NCI-H2081 (cell line): ENCODE data around the gene CFAP47.
"Not testable (repeated sequence)": the region's sequence is repeated elsewhere in the genome, so short reads cannot be mapped to it uniquely, and the experiment has no call there.

ENCODE experiments used
- DNase-seq, 2 experiments: peaks; one replicate each; lab custom pipeline; 2025; lab: John Stamatoyannopoulos, UW

Gene CFAP47

DNA sequence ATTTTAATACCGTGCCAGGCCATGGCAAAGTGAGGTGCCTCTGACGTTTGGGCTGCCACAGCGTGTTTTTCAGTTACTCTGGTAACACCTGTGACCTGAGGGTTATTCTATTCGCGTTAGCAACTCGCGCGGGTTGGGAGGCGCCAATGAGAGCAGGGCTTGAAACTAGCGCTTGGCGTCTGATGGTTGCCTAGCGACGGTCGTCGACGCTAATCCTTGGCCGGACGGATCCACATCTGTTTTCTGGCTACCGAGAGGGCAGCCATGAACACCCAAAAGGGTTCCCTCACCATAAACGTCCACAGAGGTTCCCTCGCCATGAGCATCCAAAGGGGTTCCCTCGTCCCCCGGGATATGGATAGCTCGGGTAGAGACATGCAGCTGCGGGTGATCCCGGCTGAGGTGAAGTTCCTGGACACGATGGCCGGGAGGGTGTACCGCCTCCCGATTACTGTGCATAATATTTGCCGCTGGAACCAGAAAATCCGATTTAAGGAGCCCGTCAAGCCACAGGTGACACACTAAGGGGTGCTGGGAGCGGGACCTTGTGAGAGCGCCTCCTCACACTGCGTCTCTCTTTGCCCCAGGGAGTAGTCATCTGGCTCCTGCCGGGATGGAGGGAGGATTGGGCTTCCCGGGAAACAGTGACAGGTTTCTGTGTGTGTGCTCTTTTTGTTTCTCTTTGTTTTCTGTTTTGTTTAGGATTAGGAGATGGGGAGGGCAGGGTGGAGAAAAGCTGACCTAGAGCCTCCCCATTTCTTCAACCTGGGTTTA lies at the start of gene CFAP47:
Gene CFAP47, plus strand, starts transcription at position 199 of the 774 bp plus-strand sequence. Its CDS starts 66 bp downstream, at position 265.
- DNase-seq, result peak; percentile 77

- DNase-seq, result no peak
These were observed 38.9 kb upstream of the CFAP47 start for GRCh38 chrX:35880601-35881000.

DNA sequence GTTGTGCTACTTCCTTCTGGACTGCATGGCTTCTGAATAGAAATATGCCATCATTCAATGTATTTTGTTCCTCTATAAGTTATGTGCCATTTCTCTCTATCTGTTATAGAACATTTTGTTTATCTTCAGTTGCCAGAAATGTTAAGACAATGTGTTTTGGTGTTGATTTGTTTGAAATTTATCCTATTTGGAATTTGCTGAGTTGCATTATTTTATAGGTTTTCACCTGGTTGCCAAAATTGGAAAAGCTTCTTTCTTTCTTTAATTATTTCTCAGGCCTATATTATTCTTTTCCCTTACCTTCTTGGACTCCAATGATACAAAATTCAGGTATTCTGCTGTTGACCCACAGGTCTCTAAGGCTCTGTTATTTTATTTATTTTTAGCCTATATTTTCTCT lies 33.4 kb upstream of the CFAP47 start:
- DNase-seq, result no peak

- peak; percentile 67 to 70 for DNase-seq
These were observed 28.8 kb upstream of the CFAP47 start for GRCh38 chrX:35890699-35891098.

DNA sequence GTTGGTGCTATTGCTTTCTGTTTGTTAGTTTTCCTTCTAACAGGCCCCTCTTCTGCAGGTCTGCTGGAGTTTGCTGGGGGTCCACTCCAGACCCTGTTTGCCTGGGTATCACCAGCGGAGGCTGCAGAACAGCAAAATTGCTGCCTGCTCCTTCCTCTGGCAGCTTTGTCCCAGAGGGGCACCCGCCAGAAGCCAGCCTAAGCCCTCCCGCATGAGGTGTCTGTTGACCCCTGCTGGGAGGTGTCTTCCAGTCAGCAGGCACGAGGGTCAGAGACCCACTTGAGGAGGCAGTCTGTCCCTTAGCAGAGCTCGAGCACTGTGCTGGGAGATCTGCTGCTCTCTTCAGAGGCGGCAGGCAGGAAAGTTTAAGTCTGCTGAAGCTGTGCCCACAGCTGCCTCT lies 67.3 kb downstream of the CFAP47 start:
- DNase-seq, result not testable (repeated sequence)

DNA sequence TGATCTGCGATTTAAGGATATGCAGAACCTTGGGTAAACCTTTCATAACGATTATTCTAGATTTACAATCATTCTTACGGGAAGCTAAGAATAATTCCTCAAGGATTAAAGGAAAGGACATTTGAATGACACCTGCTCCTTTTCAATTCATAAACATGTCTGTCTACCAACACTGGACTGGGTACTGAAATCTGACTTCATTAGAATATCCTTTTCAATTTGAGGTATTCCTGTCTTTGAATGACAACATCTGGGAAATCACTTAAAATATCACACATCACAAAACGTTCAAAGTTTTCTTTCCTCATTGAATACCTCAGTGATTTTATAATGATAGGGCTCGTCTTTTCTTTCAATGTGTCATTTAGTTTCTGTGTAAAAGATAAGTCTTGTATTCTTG lies 87.7 kb downstream of the CFAP47 start:
- DNase-seq, result no peak

- DNase-seq, result no peak
These were observed 99.6 kb downstream of the CFAP47 start for GRCh38 chrX:36019125-36019524.

GRCh38 chrX:36035550-36035949 lies 116.0 kb downstream of the CFAP47 start:
- DNase-seq, result no peak

- no peak for DNase-seq
These were observed 143.2 kb downstream of the CFAP47 start for GRCh38 chrX:36062778-36063177.

DNA sequence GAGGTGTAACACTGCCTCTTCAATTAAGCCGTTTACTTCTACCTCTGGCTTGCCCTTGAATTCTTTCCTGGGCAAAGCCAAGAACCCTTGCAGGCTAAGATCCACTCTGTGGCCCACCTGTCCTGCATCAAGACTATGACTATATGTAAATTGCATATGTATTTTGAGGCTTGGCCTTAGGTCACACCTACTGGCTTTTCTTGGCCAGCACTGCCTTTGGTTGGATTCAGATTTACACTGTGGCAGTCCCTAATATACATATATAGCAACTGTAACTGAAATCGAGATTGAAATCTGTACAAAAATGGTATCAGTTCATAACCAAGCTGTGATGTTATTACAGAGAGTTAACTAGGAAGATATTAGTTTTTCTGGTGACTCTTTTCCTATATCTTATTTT lies 151.5 kb downstream of the CFAP47 start:
- no peak for DNase-seq

GRCh38 chrX:36075009-36075408 lies 155.5 kb downstream of the CFAP47 start:
- not testable (repeated sequence) for DNase-seq

GRCh38 chrX:36083256-36083655 lies 163.7 kb downstream of the CFAP47 start:
- DNase-seq, result no peak

- no peak for DNase-seq
These were observed 167.8 kb downstream of the CFAP47 start for GRCh38 chrX:36087366-36087765.

GRCh38 chrX:36088939-36089338 lies 169.4 kb downstream of the CFAP47 start:
- DNase-seq, result not testable (repeated sequence)

DNA sequence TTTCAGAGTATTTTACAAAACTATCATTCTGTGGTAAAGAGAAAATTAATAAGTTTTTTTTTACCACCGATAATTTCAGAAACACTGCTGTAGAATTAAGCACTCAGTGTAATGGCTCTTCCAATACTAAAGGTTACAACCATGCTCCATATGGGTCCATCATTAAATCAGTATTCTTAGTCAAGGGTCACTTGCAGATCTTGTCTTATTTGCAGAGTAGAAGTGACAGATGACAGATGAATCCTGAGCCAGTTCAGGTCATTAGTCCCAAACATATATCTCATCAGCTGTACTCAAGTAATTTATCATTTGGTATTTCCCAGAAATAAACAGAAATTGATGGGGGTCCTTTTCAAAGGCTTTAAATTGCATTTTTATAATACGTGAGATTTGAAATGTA lies 182.9 kb downstream of the CFAP47 start:
- DNase-seq, result no peak

DNA sequence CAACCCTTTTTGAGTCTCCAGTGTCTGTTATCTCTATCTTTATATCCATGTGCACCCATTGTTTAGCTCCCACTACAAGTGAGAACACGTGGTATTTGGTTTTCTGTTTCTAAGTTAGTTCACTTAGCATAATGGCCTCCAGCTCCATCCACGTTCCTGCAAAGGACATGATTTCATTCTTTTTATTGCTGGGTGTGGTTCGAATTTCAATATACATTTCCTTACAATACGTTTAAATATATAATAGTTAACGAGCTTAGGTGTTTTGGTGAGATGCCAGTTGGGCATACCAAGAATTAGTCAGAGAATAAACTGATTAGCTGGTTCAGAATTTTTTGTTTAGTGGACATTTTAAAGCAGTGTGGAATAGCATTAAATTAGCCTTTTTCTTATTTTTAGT lies 196.7 kb downstream of the CFAP47 start:
- DNase-seq, result no peak

DNA sequence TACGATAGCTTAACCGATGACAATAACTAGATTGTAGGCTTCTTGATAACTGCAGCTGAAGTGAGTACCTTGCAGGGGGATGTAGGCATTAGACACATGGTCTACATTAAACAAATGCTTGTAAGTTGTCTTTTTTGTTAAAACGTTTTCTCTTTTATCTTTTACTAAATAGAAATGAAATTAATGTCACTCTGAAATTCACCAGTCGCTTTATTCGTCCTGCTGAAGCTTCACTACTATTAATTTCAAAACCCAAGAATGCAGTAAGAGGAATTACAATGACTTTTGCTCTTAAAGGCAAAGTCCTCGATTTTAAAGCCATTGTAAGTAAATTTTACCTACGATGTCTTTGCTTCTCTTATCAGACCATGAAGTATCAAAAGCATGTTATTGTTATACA lies 239.7 kb downstream of the CFAP47 start:
- DNase-seq, result no peak

DNA sequence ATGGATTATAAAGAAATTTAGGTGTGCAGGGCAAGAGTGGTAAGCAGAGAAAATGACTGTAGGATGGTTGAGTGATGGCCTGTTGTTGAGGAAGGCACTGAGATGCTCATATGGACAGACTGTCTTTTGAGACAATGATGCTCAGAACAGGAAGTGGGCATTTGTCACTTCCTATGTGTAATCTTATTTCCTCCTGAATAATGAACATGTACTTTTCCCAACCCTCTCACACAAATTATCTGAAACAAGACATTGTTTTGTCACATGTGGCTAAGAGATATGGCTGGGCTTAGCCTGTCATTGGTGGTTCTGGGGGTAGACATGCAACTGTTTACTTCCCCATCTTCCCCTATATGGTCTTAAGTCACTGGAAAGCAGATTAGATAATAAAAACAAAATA lies 240.5 kb downstream of the CFAP47 start:
- no peak for DNase-seq

- DNase-seq, result no peak
These were observed 279.0 kb downstream of the CFAP47 start for GRCh38 chrX:36198575-36198974.

DNA sequence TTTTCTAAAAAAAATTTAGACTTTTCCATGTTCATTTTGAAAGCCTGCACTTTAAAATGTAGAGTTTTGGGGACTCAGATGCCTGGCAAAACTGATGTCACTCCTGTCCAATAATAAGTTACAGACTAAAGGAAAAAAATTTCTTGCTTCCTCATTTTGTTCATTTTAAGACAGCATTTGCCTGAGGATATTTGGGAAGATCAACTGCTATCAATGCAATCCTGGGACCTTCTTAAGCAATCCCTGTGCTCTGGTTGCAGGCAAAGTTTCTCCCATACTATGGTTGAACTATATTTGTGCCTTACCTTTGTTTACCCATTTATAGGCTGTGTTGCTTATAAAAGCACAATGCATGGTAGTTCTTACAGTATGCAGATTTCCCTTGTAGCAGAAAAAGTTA lies 280.4 kb downstream of the CFAP47 start:
- DNase-seq, result no peak

DNA sequence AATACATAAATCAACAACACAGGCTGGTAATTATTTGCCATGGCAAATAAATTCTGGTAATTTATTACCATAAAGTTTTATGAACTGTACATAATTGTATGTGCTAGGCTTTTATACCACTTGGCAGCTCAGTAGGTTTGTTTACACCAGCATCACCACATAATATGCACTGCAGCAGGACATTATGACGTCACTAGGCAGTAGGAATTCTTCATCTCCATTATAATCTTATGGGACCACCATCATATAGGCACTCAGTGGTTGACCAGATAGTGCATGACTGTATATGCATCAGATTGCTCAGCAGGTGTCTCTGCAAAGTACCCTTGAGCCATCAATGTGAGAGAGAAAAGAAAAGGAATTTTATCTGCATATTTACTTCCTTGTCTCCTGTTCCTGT lies 295.4 kb downstream of the CFAP47 start:
- DNase-seq, result peak in 1 of 2 experiments; percentile 66

DNA sequence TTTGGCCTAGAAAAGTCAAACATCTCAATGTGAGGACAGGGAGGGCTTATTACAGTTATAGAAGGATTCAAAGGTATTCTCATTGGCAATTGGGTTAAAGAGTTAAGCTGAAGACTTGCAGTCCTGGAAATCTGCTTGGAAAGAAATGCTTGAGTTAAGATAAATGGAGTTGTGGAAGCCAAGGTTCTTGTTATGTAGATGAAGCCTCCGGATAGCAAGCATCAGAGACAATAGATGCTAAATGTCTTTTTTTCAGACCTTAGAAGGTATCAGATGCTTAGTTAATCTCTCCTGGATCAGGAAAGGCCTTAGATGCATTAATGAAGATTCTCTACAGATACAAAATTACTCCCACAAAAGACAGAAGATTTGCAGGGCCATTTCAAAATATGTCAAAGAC lies 299.3 kb downstream of the CFAP47 start:
- no peak for DNase-seq

DNA sequence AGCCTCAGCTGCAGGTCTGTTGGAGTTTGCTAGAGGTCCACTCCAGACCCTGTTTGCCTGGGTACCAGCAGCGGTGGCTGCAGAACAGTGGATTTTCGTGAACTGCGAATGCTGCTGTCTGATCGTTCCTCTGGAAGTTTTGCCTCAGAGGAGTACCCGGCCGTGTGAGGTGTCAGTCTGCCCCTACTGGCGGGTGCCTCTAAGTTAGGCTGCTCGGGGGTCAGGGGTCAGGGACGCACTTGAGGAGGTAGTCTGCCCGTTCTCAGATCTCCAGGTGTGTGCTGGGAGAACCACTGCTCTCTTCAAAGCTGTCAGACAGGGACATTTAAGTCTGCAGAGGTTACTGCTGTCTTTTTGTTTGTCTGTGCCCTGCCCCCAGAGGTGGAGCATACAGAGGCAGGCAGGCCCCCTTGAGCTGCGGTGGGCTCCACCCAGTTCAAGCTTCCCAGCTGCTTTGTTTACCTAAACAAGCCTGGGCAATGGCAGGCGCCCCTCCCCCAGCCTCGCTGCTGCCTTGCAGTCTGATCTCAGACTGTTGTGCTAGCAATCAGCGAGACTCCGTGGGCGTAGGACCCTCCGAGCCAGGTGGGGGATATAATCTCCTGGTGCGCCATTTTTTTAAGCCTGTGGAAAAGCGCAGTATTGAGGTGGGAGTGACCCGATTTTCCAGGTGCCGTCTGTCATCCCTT lies 315.4 kb downstream of the CFAP47 start:
- not testable (repeated sequence) for DNase-seq

DNA sequence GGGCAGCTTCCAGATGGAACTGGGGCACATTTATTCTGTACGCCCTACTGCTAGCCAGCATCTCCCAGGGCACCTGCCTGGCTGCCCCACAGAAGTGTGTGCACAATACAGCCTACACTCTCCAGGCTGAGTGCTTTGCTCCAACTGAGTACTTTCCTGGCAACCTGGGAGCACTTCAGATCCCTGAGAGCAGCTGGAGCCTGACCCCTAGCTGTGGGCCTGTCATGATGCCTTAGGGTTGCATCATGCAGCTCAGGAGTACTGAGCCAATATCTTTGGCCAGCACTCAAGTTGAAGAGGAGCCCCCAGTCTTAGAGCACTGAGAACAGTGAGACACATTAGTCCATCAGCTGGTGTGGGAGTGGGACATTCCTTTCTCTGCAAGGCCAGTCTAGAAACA lies 321.9 kb downstream of the CFAP47 start:
- no peak for DNase-seq
